ENCODE data around the gene NFIA.

DNA sequence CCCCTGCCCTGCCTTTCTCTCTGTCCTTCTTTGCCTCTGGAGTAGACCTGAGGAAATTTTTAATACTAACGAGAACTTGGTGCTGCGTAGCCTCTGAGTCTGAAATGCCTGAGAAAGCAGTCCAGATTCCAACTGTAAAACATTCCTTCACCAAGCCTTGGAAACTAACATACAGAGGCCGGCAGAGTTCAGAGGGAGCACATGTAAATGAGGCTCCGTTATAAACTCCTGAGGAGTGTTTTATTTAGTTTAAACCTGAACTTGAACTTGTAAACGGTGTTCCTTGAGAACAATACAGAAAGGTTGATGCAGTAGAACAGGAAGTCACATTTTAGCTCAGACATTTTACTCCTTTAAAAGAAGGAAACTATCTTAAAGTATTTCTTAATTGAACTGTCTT, 361.9 kb downstream of the NFIA start:
- TF ChIP-seq CTCF (IDR thresholded peaks at IDR 0.05) (no peak), POLR2A (IDR thresholded peaks at IDR 0.05) (no peak)
